ENCODE measurements around the gene DTX3.

GRCh38 chr12:57585156-57585555 lies 19.5 kb upstream of the DTX3 start:
- TF ChIP-seq GATA2 (IDR thresholded peaks at IDR 0.05; ENCODE audit: low read depth, low read length) (no peak), GATA3 (IDR thresholded peaks at IDR 0.05; ENCODE audit: low read depth, low read length) (no peak)

Data from SH-SY5Y (cell line).